A673 (cell line): ENCODE measurements around the gene GAB2. TPM values are rescaled to one million over a fixed set of nuclear protein-coding genes. Genes with fewer than 3 reads are reported as not detected.

Experiments
- BruUV-seq: library from RNA; stranded (reverse); fragments of 400-500 nt; replicated peaks from 2 replicates; lab custom pipeline; 2021; lab: Mats Ljungman, UMichigan
- CTCF ChIA-PET: fragments of 300-600 bp; sonication (Branson Sonifier 250); formaldehyde crosslinking; loops from one replicate; lab custom pipeline; 2022; ENCODE audit warnings: antibody characterized with exemption; lab: Charles Lee
- POLR2A ChIA-PET: fragments of 300-600 bp; sonication (Branson Sonifier 250); formaldehyde crosslinking; loops from one replicate; lab custom pipeline; 2022; ENCODE audit warnings: antibody characterized with exemption; ENCODE audit not compliant: low non-redundant PET; lab: Charles Lee
- DNase-seq: peaks from one replicate; pipeline ENCODE4 v3.0.0-alpha.2; 2015; ENCODE audit warnings: low spot score
- H3K27ac ChIP-seq: fragments of 200-600 bp; sonication (generic); 2 replicates; pipeline ENCODE4 v1.5.1; 2016; ENCODE audit warnings: mixed run types, low read depth, mild to moderate bottlenecking, mixed read lengths, antibody characterized with exemption, low read length; ENCODE audit not compliant: poor library complexity, severe bottlenecking
- H3K27me3 ChIP-seq: fragments of 200-600 bp; sonication (generic); replicated peaks from 2 replicates; pipeline ENCODE4 v1.6.1; 2017; ENCODE audit warnings: mixed run types, low read depth, mild to moderate bottlenecking, mixed read lengths, antibody characterized with exemption, low read length; ENCODE audit not compliant: insufficient read depth, poor library complexity
- H3K36me3 ChIP-seq: fragments of 200-600 bp; sonication (generic); 2 replicates; pipeline ENCODE4 v1.6.1; 2016; ENCODE audit warnings: mixed run types, mild to moderate bottlenecking, mixed read lengths, antibody characterized with exemption, low read length; ENCODE audit not compliant: insufficient read depth, poor library complexity, severe bottlenecking
- H3K4me1 ChIP-seq: fragments of 200-600 bp; sonication (generic); 2 replicates; pipeline ENCODE4 v1.6.1; 2017; ENCODE audit warnings: mixed run types, mild to moderate bottlenecking, mixed read lengths, antibody characterized with exemption, low read length; ENCODE audit not compliant: insufficient read depth, poor library complexity, severe bottlenecking
- H3K4me3 ChIP-seq: fragments of 200-600 bp; sonication (generic); 2 replicates; pipeline ENCODE4 v1.5.1; 2016; ENCODE audit warnings: low read depth, mixed run types, mild to moderate bottlenecking, mixed read lengths, low read length; ENCODE audit not compliant: poor library complexity, severe bottlenecking
- H3K9me3 ChIP-seq: fragments of 200-600 bp; sonication (generic); 2 replicates; pipeline ENCODE4 v1.6.1; 2016; ENCODE audit warnings: mixed run types, low read depth, mild to moderate bottlenecking, mixed read lengths, antibody characterized with exemption, low read length; ENCODE audit not compliant: poor library complexity, severe bottlenecking
- EZH2 ChIP-seq: fragments of 200-600 bp; sonication (generic); IDR thresholded peaks from 2 replicates; pipeline ENCODE4 v1.6.1; 2017; ENCODE audit warnings: borderline replicate concordance, low read depth, mild to moderate bottlenecking, mixed read lengths, antibody characterized with exemption, low read length; ENCODE audit not compliant: poor library complexity, severe bottlenecking
- intact Hi-C: fragments of 100-400 bp; cut with micrococcal nuclease; formaldehyde crosslinking; loops from one replicate; pipeline ENCODE4 v1.10.0; 2022; ENCODE audit not compliant: unreplicated experiment
- total RNA-seq: library from RNA; stranded (reverse); gene quantifications from 2 replicates; pipeline ENCODE4 v1.2.3, GENCODE V29; 2021
- TF ChIP-seq, protein P1 (sequence below): fragments of 300-800, 200-600 bp; sonication (generic); conservative IDR thresholded peaks from 2 replicates; pipeline ENCODE4 v1.5.1; 2017; ENCODE audit warnings: low read depth, mild to moderate bottlenecking, antibody characterized with exemption, low read length, moderate library complexity, mixed read lengths

The GAB2 gene
- total RNA-seq, 1 experiment from 2014 or later = 21.5 TPM

DNA sequence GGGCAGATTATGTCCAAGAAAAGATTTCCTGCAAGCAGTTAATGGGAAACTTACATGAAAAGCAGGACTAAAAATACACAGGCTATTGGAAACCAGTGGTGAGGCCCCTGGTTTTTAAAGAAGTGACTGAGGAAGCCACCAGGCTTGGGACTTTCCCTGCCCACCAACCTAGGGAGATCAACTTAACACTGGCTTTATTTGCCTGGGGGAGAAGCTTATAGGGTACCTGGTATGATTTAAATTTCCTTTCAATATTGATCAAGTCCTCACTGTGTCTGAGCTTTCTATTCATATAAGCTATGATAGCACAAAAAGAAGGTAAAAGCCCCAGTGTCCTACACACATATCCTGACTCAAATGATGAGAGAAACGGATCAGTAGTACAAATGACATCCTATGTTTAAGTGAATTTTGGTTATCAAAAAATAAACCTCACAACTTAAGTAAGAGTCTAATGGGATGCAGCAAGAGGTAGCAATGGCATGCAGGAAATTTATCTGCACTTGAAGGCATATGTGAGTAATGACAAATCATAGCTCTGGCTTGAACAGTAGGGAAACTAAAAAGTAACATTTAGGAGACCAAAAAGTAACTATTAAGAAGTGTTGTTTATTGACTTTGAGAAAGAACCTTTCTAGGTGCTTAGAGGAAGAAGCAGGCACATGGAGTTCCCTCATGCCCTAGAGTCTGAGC lies 85.3 kb downstream of the GAB2 start:
- DNase-seq = no peak
- Histone ChIP-seq H3K4me1 (peaks cover 15% of the 10 kb centered on the region), H3K27ac (no peak overlapping the region), H3K27me3 (no peaks in the 10 kb centered on the region), H3K4me3 (no peak overlapping the region), H3K36me3 (no peaks in the 10 kb centered on the region), H3K9me3 (no peaks in the 10 kb centered on the region)
- POLR2A ChIA-PET = no interaction called here
- TF ChIP-seq, protein P1, sequence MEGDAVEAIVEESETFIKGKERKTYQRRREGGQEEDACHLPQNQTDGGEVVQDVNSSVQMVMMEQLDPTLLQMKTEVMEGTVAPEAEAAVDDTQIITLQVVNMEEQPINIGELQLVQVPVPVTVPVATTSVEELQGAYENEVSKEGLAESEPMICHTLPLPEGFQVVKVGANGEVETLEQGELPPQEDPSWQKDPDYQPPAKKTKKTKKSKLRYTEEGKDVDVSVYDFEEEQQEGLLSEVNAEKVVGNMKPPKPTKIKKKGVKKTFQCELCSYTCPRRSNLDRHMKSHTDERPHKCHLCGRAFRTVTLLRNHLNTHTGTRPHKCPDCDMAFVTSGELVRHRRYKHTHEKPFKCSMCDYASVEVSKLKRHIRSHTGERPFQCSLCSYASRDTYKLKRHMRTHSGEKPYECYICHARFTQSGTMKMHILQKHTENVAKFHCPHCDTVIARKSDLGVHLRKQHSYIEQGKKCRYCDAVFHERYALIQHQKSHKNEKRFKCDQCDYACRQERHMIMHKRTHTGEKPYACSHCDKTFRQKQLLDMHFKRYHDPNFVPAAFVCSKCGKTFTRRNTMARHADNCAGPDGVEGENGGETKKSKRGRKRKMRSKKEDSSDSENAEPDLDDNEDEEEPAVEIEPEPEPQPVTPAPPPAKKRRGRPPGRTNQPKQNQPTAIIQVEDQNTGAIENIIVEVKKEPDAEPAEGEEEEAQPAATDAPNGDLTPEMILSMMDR = no peak
- no peak for TF ChIP-seq EZH2
- BruUV-seq = no TSS peak
- CTCF ChIA-PET = no interaction called here
- intact Hi-C loops = no loop called here

DNA sequence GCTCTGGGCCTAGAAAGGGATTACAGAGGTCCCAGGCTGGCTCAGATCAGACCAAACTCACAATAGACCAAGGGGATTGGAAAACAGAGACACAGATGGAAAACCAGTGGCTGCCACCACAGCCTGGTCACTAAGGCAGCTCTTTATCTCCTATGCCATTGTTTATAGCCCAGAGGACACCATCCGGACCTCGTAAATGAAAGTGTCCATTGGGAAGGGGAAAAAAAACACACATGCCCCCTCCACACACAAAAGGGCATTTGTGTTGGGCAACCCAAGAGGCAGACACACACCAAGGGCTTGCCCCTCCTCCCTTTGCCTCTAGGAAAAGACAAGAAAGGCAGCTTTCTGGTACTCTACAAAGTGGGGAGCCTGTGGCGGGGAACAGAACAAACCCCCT lies 85.9 kb downstream of the GAB2 start:
- H3K9me3 ChIP-seq = no peaks in the 10 kb centered on the region
- H3K27me3 ChIP-seq = no peaks in the 10 kb centered on the region
- H3K4me3 ChIP-seq = no peak overlapping the region
- TF ChIP-seq, protein P1 = no peak
- TF ChIP-seq EZH2 = no peak
- intact Hi-C loops = no loop called here
- CTCF ChIA-PET = no interaction called here
- DNase-seq = no peak
- no peaks in the 10 kb centered on the region for H3K36me3 ChIP-seq
- H3K4me1 ChIP-seq = peaks cover 12% of the 10 kb centered on the region
- BruUV-seq = no TSS peak
- H3K27ac ChIP-seq = no peak overlapping the region
- POLR2A ChIA-PET = no interaction called here

DNA sequence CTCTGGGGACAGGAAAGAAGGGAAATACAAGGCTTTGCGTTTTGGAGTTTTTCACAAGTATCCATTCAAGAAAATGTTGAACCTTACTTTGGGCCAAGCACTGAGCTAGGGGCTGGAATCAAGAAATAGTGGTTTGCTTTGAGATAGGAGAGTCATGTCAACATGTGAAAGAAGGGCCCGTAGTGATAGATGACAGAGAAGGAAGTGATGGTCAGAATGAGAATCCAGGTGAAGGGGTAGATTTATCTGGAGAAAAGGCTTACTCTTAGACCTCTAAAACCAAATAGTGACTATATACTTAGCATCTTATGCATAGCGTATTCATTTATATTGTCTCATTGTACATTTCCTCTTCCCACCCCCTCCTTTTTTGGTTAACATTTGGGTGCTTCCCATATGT lies 87.3 kb downstream of the GAB2 start:
- Histone ChIP-seq H3K36me3 (no peaks in the 10 kb centered on the region), H3K4me3 (no peak overlapping the region), H3K4me1 (peaks cover 12% of the 10 kb centered on the region), H3K27me3 (no peaks in the 10 kb centered on the region), H3K27ac (no peak overlapping the region), H3K9me3 (no peaks in the 10 kb centered on the region)
- DNase-seq = no peak
- intact Hi-C loops = no loop called here
- POLR2A ChIA-PET = interaction anchor here (0.7 kb wide), 1 partner anchor 102 kb away, joined by 3 read pairs; no protein-coding TSS in a partner anchor
- TF ChIP-seq, protein P1 = no peak
- TF ChIP-seq EZH2 = no peak
- BruUV-seq = no TSS peak
- CTCF ChIA-PET = no interaction called here
